Activated T-cell treated with anti-CD3 and anti-CD28 coated beads, Interleukin-2, amount 50 U/mL, for 24 hours (primary cell): ENCODE results near the gene SDHA.
"Not testable (repeated sequence)": the region's sequence is repeated elsewhere in the genome, so short reads cannot be mapped to it uniquely, and the experiment has no call there.

Source experiments
- DNase-seq: peaks from one replicate; pipeline ENCODE4 v3.0.0-alpha.2; 2020
- H3K27ac Mint-ChIP-seq: 2 replicates; pipeline ENCODE4 v1.8.0; 2020; ENCODE audit warnings: mild to moderate bottlenecking, mixed read lengths
- H3K27me3 Mint-ChIP-seq: 2 replicates; pipeline ENCODE4 v1.8.0; 2020; ENCODE audit warnings: mixed read lengths
- H3K36me3 Mint-ChIP-seq: 2 replicates; pipeline ENCODE4 v1.8.0; 2020; ENCODE audit warnings: low read depth, mixed read lengths
- H3K4me1 Mint-ChIP-seq: 2 replicates; pipeline ENCODE4 v1.8.0; 2020; ENCODE audit warnings: low read depth, mixed read lengths
- H3K4me3 Mint-ChIP-seq: 2 replicates; pipeline ENCODE4 v1.8.0; 2020; ENCODE audit warnings: mild to moderate bottlenecking, moderate library complexity, mixed read lengths
- H3K9me3 Mint-ChIP-seq: 2 replicates; pipeline ENCODE4 v1.8.0; 2020; ENCODE audit warnings: mixed read lengths

Gene SDHA

GRCh38 chr5:190366-191035 lies 27.6 kb upstream of the SDHA start:
- Mint-ChIP-seq H3K36me3 (no peaks in the 10 kb centered on the region), H3K4me3 (no peak overlapping the region), H3K27ac (no peak overlapping the region), H3K9me3 (no peaks in the 10 kb centered on the region), H3K4me1 (peaks cover 17% of the 10 kb centered on the region), H3K27me3 (peaks cover 22% of the 10 kb centered on the region)
- no peak for DNase-seq

DNA sequence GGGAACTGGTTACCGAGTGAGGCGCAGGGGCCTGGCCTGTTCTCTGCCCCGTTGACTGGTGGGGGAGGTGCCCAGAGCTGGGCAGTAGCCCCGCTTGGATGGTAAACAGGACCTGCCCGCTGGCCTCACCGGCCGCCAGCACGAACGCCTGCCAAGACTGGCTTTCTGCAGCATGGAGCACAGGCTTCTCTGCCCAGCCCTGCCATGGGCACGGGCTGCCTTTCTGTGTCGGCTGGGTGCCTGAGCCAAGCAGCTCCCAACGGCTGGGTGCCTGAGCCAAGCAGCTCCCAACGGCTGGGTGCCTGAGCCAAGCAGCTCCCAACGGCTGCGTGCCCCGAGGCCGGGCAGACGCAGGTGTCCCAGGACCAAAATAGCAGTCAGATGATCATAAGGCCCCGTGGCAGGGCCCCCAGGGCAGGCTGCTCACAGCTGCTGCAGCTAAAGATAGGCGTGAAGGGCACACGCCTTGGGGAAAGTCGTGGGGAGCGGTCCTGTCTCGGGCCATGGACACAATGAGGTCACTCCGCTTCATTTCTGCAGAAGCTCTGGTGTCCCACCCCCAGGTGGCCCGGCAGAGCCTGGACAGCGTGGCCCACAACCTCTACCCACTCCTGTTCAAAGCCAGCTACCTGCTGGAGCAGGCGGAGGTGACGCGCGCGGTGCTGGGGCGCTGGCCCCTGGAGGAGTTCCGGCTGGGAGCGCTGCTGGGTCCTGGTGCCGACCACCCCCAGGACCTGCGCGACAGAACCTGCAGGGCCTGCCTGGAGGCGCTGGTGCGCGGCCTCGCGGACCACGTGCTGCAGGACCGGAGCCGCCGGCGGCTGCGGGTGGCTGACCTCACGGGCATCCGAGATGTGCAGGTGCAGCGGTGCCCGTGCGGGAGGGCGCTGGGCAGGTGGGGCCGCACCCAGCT lies 26.8 kb upstream of the SDHA start, which contains the start of gene LRRC14B:
LRRC14B (plus strand) TSS at position 460 of the 913 bp plus-strand sequence; CDS start at position 504, 44 bp downstream.
- Mint-ChIP-seq H3K36me3 (no peaks in the 10 kb centered on the region), H3K27ac (no peak within 1 kb of the TSS), H3K4me3 (no peak within 1 kb of the TSS), H3K27me3 (peaks cover 22% of the 10 kb centered on the region), H3K9me3 (no peaks in the 10 kb centered on the region), H3K4me1 (peaks cover 17% of the 10 kb centered on the region)
- DNase-seq: peak; percentile 48

GRCh38 chr5:191949-192690 lies 26.0 kb upstream of the SDHA start:
- Mint-ChIP-seq H3K27ac (no peak overlapping the region), H3K4me3 (no peak overlapping the region), H3K27me3 (peaks cover 22% of the 10 kb centered on the region), H3K9me3 (no peaks in the 10 kb centered on the region), H3K4me1 (peaks cover 17% of the 10 kb centered on the region), H3K36me3 (no peaks in the 10 kb centered on the region)
- no peak for DNase-seq

- no peaks in the 10 kb centered on the region for H3K36me3 Mint-ChIP-seq
- peaks cover 22% of the 10 kb centered on the region for H3K27me3 Mint-ChIP-seq
- H3K9me3 Mint-ChIP-seq: no peaks in the 10 kb centered on the region
- H3K27ac Mint-ChIP-seq: no peak overlapping the region
- no peak overlapping the region for H3K4me3 Mint-ChIP-seq
- peaks cover 17% of the 10 kb centered on the region for H3K4me1 Mint-ChIP-seq
- DNase-seq: no peak
Measured at GRCh38 chr5:192691-192969, 25.5 kb upstream of the SDHA start.

DNA sequence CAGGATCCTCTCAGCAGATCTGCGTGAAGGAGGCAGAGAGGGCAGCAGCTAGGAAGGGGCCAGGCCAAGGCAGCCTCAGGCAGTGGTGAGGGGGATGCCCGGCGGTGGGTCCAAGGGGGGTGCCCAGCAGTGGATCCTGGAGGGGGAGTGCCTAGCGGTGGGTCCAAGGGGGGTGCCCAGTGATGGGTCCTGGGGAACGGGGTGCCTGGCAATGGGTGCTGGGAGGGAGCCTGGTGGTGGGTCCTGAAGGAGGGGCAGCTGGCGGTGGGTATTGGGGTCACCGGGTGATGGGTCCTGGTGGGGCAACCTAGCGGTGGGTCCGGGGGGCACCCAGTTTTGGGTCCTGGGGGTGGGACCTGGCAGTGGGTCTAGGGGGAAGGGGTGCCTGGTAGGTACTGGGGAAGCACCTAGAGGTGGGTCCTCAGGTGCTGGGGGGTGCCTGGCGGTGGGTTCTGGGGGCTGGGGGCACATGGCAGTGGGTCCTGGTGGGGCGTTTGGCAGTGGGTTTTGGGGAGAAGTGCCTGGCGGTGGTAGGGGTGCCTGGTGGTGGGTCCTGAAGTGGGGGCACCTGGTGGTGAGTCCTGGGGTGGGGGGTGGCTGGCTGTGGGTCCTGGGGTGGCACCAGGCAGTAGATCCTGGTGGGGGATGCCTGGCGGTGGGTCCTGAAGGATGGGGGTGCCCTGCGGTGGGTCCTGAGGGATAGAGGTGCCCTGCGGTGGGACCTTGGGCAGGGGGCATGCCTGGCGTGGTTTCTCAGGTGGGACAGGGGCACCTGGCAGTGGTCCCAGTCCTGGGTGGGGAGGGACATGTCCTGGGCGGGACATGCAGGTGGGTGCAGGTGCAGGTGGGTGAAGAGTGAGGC lies 24.9 kb upstream of the SDHA start:
- H3K27me3 Mint-ChIP-seq: peaks cover 22% of the 10 kb centered on the region
- H3K4me3 Mint-ChIP-seq: no peak overlapping the region
- no peak overlapping the region for H3K27ac Mint-ChIP-seq
- H3K4me1 Mint-ChIP-seq: peaks cover 16% of the 10 kb centered on the region
- no peaks in the 10 kb centered on the region for H3K36me3 Mint-ChIP-seq
- DNase-seq: no peak
- no peaks in the 10 kb centered on the region for H3K9me3 Mint-ChIP-seq

DNA sequence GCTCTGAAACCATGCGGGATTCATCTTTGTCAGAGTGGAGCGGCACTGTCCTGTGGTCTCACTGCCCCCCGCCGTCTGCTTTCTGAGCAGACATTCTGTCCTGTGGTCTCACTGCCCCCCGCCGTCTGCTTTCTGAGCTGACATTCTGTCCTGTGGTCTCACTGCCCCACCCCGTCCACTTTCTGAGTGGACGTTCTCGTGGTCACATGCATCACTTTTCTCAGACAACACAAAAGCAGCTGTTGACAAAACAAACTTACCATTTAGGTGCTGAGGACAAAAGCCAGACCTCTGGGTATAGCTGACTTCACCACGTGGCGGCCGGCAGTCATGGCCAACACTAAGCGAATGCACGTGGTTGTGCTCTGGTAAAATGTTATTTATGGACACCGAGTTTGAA lies 24.0 kb upstream of the SDHA start:
- H3K4me1 Mint-ChIP-seq: peaks cover 9% of the 10 kb centered on the region

GRCh38 chr5:194603-195209 lies 23.4 kb upstream of the SDHA start:
- H3K36me3 Mint-ChIP-seq: no peaks in the 10 kb centered on the region
- peaks cover 18% of the 10 kb centered on the region for H3K27me3 Mint-ChIP-seq
- no peak overlapping the region for H3K27ac Mint-ChIP-seq
- H3K9me3 Mint-ChIP-seq: no peaks in the 10 kb centered on the region
- peaks cover 9% of the 10 kb centered on the region for H3K4me1 Mint-ChIP-seq
- H3K4me3 Mint-ChIP-seq: no peak overlapping the region
- DNase-seq: no peak

More for the DNA sequence above, 24.0 kb upstream of the SDHA start:
- Mint-ChIP-seq H3K9me3 (no peaks in the 10 kb centered on the region), H3K27ac (no peak overlapping the region), H3K36me3 (no peaks in the 10 kb centered on the region), H3K4me3 (no peak overlapping the region), H3K27me3 (peaks cover 18% of the 10 kb centered on the region)
- no peak for DNase-seq

GRCh38 chr5:195401-196160 lies 22.5 kb upstream of the SDHA start:
- Mint-ChIP-seq H3K27ac (no peak overlapping the region), H3K9me3 (no peaks in the 10 kb centered on the region), H3K36me3 (no peaks in the 10 kb centered on the region), H3K4me1 (peaks cover 7% of the 10 kb centered on the region), H3K4me3 (no peak overlapping the region), H3K27me3 (peaks cover 13% of the 10 kb centered on the region)
- no peak for DNase-seq

GRCh38 chr5:196350-196749 lies 21.8 kb upstream of the SDHA start:
- Mint-ChIP-seq H3K9me3 (no peaks in the 10 kb centered on the region), H3K36me3 (no peaks in the 10 kb centered on the region), H3K27ac (no peak overlapping the region), H3K27me3 (peaks cover 9% of the 10 kb centered on the region), H3K4me3 (no peak overlapping the region), H3K4me1 (peaks cover 3% of the 10 kb centered on the region)
- no peak for DNase-seq

- not testable (repeated sequence) for H3K27ac Mint-ChIP-seq, DNase-seq, H3K4me3 Mint-ChIP-seq
Measured at GRCh38 chr5:197031-197430, 21.1 kb upstream of the SDHA start.

DNA sequence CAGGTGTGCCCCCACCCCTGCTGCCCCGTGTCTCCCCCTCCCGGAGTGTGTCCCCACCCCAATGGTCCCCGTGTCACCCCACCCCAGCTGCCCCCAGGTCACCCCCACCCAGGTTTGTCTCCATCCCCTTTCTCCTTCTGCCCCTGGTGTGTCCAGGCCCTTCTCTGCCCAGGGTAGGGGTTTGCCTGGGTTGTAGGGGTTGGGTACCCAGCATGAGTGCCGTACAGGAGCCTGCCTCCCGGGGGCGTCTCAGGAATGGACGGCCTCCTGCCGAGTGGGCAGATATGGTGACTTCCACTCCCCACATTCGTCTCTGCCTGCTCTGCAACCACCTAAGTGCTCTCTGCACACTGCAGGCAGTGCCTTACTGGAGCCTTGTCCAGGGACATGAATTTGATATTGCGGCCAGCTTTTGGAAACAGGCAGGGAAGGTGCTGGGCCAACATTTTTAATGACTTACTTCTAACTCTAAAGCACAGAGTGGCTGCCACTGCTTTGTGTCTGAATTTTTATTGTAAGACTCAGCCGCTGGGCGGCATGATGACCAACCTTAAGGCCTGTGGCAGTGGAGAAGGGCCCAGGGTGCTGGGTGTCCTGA lies 20.1 kb upstream of the SDHA start:
- H3K4me3 Mint-ChIP-seq: no peak overlapping the region
- no peaks in the 10 kb centered on the region for H3K9me3 Mint-ChIP-seq
- H3K4me1 Mint-ChIP-seq: peaks cover 3% of the 10 kb centered on the region
- no peak overlapping the region for H3K27ac Mint-ChIP-seq
- H3K36me3 Mint-ChIP-seq: peaks cover 6% of the 10 kb centered on the region
- DNase-seq: no peak
- no peaks in the 10 kb centered on the region for H3K27me3 Mint-ChIP-seq

More at GRCh38 chr5:197031-197430, 21.1 kb upstream of the SDHA start:
- not testable (repeated sequence) for H3K9me3 Mint-ChIP-seq, H3K4me1 Mint-ChIP-seq, H3K27me3 Mint-ChIP-seq, H3K36me3 Mint-ChIP-seq

DNA sequence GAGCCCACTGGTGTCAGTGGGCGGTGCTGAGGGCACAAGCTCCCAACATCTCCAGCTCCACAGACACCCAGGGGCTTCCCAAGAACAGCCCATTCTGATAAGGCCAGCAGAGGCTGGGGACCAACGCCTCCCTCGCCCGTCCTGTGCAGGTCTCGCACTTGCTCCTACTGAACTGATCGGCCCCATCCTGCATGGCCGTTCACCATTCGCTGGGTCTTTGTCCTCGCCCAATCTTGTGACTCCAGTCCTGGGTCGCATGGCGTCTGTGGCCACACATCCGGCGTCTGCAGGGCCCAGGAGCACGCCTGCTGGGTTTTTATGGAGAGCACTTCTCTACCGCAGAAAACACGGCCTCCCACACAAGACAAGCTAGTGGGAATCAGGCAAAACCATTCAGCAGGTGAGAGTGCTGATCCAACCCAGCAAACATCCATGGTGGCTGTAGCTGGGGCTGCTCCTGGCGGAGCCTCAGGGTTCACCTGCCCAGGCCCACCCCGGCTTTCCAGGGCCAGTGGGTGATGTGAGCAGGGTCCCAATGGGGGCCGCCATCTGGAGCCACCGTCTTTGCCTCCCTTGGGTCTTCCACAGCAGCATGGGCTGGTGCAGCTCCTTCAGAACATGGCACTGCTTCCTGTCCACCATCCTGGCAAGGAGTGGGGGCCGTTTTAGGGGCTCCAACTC lies 19.5 kb upstream of the SDHA start:
- no peak for DNase-seq
- H3K4me3 Mint-ChIP-seq: no peak overlapping the region
- H3K27me3 Mint-ChIP-seq: no peaks in the 10 kb centered on the region
- peaks cover 11% of the 10 kb centered on the region for H3K36me3 Mint-ChIP-seq
- peaks cover 3% of the 10 kb centered on the region for H3K4me1 Mint-ChIP-seq
- no peaks in the 10 kb centered on the region for H3K9me3 Mint-ChIP-seq
- no peak overlapping the region for H3K27ac Mint-ChIP-seq
